ENCODE results near the gene CIDEB.

Gene CIDEB

DNA sequence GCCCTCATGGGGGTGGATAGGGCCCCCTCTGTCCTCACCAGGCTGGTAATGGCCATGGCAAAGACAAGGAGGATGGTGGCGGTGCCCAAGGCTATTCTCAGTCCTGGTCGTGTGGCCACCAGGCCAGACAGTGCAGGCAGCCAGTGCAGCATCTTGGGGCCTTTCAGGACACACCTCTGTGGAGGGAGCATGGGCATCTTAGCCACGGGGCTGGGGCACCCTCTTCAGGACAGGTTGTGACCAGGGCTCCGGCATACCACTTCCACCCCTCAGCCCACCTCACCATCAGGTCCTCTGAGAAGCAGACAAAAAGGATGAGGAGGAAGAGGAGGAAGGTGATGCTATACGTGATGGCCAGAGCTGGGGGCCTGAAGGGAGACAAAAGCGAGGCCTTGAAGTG, 16.2 kb upstream of the CIDEB start:
- no peaks in the 10 kb centered on the region for H3K36me3 ChIP-seq (ENCODE audit: insufficient read depth, low read length)
- no peaks in the 10 kb centered on the region for H4K20me1 ChIP-seq (ENCODE audit: insufficient read depth, low read length)
- H3K9ac ChIP-seq (ENCODE audit: low read depth, low read length) = no peak overlapping the region
- no peak overlapping the region for H3K27ac ChIP-seq (ENCODE audit: low read length)
- ATAC-seq (ENCODE audit: insufficient read depth, low read depth) (no peak), DNase-seq (no peak)
- no peaks in the 10 kb centered on the region for H3K79me2 ChIP-seq (ENCODE audit: insufficient read depth, low read length)
- no peak overlapping the region for H2AFZ ChIP-seq (ENCODE audit: low read depth, low read length)
- TF ChIP-seq EZH2 (IDR thresholded peaks at IDR 0.05; ENCODE audit: borderline replicate concordance, low read depth, low read length, severe bottlenecking) = no peak
- TF ChIP-seq, protein P1, sequence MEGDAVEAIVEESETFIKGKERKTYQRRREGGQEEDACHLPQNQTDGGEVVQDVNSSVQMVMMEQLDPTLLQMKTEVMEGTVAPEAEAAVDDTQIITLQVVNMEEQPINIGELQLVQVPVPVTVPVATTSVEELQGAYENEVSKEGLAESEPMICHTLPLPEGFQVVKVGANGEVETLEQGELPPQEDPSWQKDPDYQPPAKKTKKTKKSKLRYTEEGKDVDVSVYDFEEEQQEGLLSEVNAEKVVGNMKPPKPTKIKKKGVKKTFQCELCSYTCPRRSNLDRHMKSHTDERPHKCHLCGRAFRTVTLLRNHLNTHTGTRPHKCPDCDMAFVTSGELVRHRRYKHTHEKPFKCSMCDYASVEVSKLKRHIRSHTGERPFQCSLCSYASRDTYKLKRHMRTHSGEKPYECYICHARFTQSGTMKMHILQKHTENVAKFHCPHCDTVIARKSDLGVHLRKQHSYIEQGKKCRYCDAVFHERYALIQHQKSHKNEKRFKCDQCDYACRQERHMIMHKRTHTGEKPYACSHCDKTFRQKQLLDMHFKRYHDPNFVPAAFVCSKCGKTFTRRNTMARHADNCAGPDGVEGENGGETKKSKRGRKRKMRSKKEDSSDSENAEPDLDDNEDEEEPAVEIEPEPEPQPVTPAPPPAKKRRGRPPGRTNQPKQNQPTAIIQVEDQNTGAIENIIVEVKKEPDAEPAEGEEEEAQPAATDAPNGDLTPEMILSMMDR (IDR thresholded peaks at IDR 0.05; ENCODE audit: borderline replicate concordance, extremely low read depth, low read length, poor library complexity, severe bottlenecking) = no peak
- H3K4me1 ChIP-seq (ENCODE audit: insufficient read depth, low read length) = peaks cover 6% of the 10 kb centered on the region; the same call in 1 of the 2 replicates
- no peaks in the 10 kb centered on the region for H3K27me3 ChIP-seq (ENCODE audit: insufficient read depth, low read length, poor library complexity)
- H3K4me3 ChIP-seq (ENCODE audit: low read depth in 1 of 2, low read length in 2 of 2) = no peak overlapping the region
- no peak overlapping the region for H3K4me2 ChIP-seq (ENCODE audit: insufficient read depth, low read length)
- no peaks in the 10 kb centered on the region for H3K9me3 ChIP-seq (ENCODE audit: insufficient read depth, low read length, severe bottlenecking)

DNA sequence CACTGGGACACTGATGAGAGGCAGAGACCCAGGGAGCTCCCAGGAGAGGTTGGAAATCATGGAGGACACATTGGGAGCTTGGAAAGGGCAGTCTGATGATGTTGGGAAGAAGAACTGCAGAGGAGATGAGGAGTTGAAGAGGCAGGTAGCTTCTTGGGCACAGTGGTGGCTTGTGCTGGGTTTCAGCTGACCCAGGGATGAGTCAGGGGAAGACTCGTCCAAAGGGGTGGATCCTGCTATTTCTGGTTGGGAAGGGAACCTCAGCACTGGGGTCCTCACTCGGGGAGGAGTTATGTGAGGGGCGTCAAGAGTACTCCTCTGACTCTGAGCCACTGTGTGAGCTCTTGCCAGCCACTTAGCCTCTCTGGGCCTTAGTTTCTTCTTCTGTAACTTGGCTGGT, 15.6 kb upstream of the CIDEB start:
- peaks cover 6% of the 10 kb centered on the region; the same call in 1 of the 2 replicates for H3K4me1 ChIP-seq (ENCODE audit: insufficient read depth, low read length)
- no peaks in the 10 kb centered on the region for H3K79me2 ChIP-seq (ENCODE audit: insufficient read depth, low read length)
- H2AFZ ChIP-seq (ENCODE audit: low read depth, low read length) = no peak overlapping the region
- no peaks in the 10 kb centered on the region for H3K27me3 ChIP-seq (ENCODE audit: insufficient read depth, low read length, poor library complexity)
- TF ChIP-seq, protein P1 (IDR thresholded peaks at IDR 0.05; ENCODE audit: borderline replicate concordance, extremely low read depth, low read length, poor library complexity, severe bottlenecking) = no peak
- no peak for TF ChIP-seq EZH2 (IDR thresholded peaks at IDR 0.05; ENCODE audit: borderline replicate concordance, low read depth, low read length, severe bottlenecking)
- no peaks in the 10 kb centered on the region for H3K36me3 ChIP-seq (ENCODE audit: insufficient read depth, low read length)
- no peak overlapping the region for H3K27ac ChIP-seq (ENCODE audit: low read length)
- H4K20me1 ChIP-seq (ENCODE audit: insufficient read depth, low read length) = no peaks in the 10 kb centered on the region
- no peak overlapping the region for H3K9ac ChIP-seq (ENCODE audit: low read depth, low read length)
- no peak for DNase-seq
- ATAC-seq (ENCODE audit: insufficient read depth, low read depth) = no peak
- no peaks in the 10 kb centered on the region for H3K9me3 ChIP-seq (ENCODE audit: insufficient read depth, low read length, severe bottlenecking)
- no peak overlapping the region for H3K4me3 ChIP-seq (ENCODE audit: low read depth in 1 of 2, low read length in 2 of 2)
- H3K4me2 ChIP-seq (ENCODE audit: insufficient read depth, low read length) = no peak overlapping the region

DNA sequence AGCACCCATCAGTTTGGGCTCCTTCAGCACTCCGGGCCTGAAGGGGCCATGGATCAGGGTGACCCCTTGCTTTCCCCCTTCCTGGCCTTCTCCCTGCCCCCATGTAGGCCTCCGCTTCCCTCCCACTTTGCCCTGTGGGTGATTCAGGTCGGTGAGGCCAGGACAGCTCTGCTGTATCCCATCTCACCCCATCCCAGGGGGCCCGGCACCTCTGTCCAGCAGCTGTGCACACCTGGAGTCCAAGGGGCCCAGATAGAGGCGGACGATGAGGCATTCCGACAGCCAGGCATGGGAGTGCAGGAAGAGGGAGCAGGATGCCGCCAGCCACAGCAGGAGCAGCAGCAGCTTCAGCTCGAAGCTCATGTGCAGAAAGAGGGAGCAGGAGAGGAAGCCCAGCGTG, 14.9 kb upstream of the CIDEB start:
- ATAC-seq (ENCODE audit: insufficient read depth, low read depth) (no peak), DNase-seq (no peak)
- no peaks in the 10 kb centered on the region for H3K36me3 ChIP-seq (ENCODE audit: insufficient read depth, low read length)
- no peaks in the 10 kb centered on the region for H3K79me2 ChIP-seq (ENCODE audit: insufficient read depth, low read length)
- H3K4me2 ChIP-seq (ENCODE audit: insufficient read depth, low read length) = no peak overlapping the region
- H3K9me3 ChIP-seq (ENCODE audit: insufficient read depth, low read length, severe bottlenecking) = no peaks in the 10 kb centered on the region
- H2AFZ ChIP-seq (ENCODE audit: low read depth, low read length) = no peak overlapping the region
- H4K20me1 ChIP-seq (ENCODE audit: insufficient read depth, low read length) = no peaks in the 10 kb centered on the region
- H3K9ac ChIP-seq (ENCODE audit: low read depth, low read length) = no peak overlapping the region
- TF ChIP-seq EZH2 (IDR thresholded peaks at IDR 0.05; ENCODE audit: borderline replicate concordance, low read depth, low read length, severe bottlenecking) = no peak
- TF ChIP-seq, protein P1 (IDR thresholded peaks at IDR 0.05; ENCODE audit: borderline replicate concordance, extremely low read depth, low read length, poor library complexity, severe bottlenecking) = no peak
- H3K4me3 ChIP-seq (ENCODE audit: low read depth in 1 of 2, low read length in 2 of 2) = no peak overlapping the region
- peaks cover 6% of the 10 kb centered on the region; the same call in 1 of the 2 replicates for H3K4me1 ChIP-seq (ENCODE audit: insufficient read depth, low read length)
- no peaks in the 10 kb centered on the region for H3K27me3 ChIP-seq (ENCODE audit: insufficient read depth, low read length, poor library complexity)
- H3K27ac ChIP-seq (ENCODE audit: low read length) = no peak overlapping the region
